ENCODE measurements around the gene TTC16.

Gene TTC16

DNA sequence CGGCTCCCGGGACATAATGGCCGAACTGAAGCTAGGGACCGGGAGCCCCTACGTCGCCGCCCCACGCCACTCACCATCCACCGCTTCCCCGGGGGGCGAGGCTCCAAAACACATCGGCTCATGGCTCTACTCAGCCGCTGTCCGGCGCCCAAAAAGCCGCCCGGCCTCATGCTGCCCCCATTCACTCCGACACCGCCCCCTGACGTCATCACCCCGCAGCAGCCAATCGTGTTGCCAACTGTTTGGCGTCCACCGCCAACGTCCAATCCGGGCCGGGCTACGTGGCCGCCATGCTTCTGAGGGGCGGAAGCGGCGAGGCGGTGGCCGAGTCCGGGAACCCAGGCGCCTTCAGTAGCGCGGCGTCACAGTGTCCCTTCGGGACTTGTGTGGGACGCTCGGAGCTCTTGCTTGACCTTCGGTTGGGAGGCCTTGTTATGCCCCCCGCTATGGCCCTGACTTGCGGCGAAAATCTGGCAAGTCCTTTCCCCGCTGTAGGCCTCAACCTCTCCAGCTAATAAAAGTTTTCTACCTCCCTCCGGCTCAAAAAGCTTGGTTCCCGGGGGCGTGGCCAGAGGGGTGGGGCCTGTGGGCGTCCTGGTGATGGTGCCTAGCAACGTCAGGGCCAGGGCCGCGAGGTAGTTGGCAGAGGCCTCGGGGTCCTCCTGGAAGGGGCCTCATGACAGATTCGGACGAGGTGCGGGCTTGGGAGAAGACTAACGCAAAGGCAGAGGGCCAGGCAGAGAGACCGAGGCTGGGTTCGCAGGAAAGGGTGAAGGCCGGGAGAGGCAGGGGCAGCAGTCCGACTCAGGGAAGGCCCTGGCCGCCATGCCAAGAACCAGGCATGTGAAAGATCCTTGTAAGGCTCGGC is at the start of gene TTC16, which contains the start of gene PTRH1:
Gene TTC16, plus strand, starts transcription at position 610 of the 868 bp plus-strand sequence. Its CDS starts 67 bp downstream, at position 677.
Gene PTRH1, minus strand, starts transcription at position 194 of the 868 bp plus-strand sequence. Its CDS starts 24 bp downstream, at position 170.
- DNase-seq (ENCODE audit: low spot score): peak; percentile 96

GRCh38 chr9:127667127-127667844 is 48.6 kb upstream of the TTC16 start:
- no peak for DNase-seq (ENCODE audit: low spot score)

DNA sequence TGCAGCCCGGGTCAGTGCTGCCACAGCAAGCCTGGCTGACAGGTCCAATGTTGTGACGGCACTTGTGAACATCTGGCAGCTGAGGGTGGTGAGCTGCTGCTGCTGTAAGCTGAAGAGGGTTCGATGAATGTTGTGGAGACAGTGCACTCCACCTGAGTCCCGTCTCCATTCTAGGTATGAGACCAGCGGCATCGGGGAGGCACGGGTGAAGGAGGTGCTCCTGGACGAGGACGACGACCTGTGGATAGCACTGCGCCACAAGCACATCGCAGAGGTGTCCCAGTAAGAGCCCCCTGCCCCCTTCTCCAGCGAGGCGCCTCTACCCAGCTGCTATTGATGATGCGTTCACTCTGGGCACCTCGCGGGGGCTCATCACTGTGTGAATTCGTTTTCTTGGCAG is 48.0 kb upstream of the TTC16 start:
- DNase-seq (ENCODE audit: low spot score): no peak

- DNase-seq (ENCODE audit: low spot score): no peak
These were observed 42.6 kb upstream of the TTC16 start for GRCh38 chr9:127673234-127673633.

DNA sequence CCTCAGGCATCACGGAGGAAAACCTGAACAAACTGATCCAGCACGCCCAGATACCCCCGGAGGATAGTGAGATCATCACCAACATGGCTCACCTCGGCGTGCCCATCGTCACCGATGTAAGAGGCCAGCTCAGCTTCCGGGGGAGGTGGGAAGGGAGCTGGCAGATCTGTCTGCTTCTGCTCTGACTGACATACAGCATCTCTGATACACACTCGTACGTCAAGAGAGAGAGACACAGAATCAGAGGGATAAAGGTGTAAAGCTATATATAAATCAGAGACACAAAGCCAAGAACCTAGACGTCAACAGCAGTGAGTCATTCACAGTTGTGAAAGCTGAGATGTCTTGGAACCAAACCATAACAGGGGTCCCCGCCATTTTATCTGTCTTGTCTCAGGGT is 39.2 kb upstream of the TTC16 start:
- no peak for DNase-seq (ENCODE audit: low spot score)

DNA sequence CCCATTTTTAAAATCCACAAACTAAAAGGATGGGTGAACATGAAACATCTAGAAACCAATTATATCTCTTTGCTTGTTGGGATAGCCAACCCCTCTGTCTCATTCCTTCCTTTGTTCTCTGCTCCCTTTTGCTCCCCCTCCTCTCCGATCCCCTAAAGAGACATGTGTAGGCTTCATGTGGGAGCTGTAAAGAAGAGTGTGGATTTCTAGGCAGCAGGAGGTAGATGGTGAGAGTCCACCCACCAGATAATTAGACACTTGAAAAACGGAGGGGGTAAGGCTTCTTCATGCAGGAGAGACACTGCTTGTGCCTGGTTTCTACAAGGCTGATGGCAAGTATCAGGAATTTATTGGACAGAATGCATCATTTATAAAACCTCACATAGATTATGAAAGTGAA is 36.4 kb upstream of the TTC16 start:
- DNase-seq (ENCODE audit: low spot score): no peak

DNA sequence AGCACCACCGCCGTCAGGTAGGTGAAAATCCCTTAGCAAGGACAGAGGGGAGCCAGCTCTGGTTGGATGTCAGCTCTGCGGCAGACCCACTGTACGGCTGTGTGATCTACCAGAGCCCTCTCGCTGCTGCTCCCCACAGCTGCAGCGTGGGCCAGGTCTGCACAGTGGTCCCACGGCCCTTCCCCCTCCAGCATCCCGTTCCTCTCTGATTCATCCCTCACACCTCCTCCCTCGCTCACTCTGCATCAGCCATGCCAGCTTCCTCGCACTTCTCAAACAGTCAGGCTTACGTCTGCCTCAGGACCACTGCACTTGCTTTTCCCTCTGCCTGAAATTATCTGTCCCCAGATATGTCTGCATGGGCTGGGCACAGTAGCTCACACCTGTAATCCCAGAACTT is 35.7 kb upstream of the TTC16 start:
- DNase-seq (ENCODE audit: low spot score): no peak

- no peak for DNase-seq (ENCODE audit: low spot score)
These were observed 35.0 kb upstream of the TTC16 start for GRCh38 chr9:127680846-127681245.

GRCh38 chr9:127682351-127683136 is 33.3 kb upstream of the TTC16 start:
- no peak for DNase-seq (ENCODE audit: low spot score)

DNA sequence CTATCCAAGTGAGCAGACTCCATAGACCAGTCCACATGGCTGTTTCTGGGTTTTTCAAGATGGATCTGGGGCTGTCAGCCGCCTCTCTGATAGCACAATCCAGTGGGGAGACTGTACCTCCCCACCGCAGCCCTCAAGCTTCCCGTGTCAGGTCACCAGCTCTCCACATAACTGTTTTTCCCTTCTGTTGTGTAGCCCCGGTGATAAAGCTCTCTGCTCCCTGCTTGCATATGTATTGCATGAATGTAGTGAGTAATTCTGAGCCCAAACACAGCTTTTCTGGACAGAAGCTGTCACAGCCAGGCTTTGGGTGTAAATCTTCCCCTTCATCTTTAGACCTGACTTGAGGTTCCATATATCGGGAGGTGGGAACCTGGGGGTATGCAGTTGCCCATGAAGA is 32.2 kb upstream of the TTC16 start:
- no peak for DNase-seq (ENCODE audit: low spot score)

DNA sequence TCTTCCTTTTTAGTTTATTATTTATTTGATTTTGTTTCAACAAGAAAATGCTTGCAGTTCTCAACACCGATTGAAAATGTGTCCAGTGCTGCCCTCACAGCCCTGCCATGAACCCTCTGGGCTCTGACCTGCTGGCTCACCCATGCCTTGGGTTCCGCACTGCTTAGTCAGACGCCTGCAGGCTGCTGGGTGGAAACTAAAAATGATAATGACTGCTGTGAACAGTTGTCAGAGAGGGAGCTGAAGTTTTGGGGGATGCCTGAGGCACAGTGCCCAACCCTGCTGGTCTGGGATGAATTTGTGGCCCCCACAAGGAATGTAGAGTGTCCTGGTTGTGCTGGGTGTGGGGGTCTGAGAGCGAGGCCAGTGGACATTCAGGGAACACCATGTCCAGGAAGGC is 31.3 kb upstream of the TTC16 start:
- no peak for DNase-seq (ENCODE audit: low spot score)

DNA sequence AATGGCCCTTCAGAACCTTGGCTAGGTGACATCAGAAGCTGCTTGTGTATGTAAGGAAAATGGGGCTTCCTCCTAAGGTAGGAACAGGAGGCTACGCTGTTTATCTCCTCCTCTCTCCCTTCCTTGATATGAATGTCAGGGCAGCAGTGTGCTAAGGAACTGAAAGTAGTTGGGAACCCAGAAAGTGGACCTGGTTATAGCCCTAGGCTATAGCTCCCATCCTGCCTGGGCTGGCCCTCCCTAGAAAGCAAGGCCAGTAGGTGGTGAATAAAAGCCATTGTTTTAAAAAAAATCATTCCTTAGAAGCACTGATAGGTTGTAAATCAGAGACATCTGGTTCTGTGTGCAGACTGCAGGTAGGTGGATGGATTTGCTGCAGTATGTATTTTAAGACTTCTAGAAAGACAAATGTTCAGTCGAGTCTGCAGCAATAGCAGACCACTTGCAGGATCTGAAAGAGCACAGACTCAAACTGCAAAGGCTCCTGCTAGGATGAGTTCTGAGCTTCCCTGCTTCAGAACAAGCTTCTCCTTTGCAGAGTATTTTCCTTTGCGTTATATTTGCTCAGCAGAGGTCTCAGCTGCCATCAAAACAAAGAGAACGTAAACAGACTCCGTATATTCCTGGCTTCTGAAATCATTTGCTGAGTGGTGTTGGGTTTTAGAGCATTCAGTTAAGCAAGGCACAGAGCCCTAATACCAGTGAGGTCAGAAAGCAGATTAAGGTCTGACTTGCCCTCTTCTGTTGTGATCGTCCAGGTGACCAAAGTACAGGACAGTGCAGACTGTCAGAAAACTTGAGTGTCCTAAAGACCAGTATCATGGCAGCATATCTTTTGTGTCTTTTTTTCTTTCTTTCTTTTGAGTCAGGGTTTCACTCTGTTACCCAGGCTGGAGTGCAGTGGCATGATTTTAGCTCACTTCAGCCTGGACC is 29.2 kb upstream of the TTC16 start:
- no peak for DNase-seq (ENCODE audit: low spot score)

GRCh38 chr9:127689329-127690000 is 26.4 kb upstream of the TTC16 start:
- no peak for DNase-seq (ENCODE audit: low spot score)

- no peak for DNase-seq (ENCODE audit: low spot score)
These were observed 25.1 kb upstream of the TTC16 start for GRCh38 chr9:127690735-127691134.

DNA sequence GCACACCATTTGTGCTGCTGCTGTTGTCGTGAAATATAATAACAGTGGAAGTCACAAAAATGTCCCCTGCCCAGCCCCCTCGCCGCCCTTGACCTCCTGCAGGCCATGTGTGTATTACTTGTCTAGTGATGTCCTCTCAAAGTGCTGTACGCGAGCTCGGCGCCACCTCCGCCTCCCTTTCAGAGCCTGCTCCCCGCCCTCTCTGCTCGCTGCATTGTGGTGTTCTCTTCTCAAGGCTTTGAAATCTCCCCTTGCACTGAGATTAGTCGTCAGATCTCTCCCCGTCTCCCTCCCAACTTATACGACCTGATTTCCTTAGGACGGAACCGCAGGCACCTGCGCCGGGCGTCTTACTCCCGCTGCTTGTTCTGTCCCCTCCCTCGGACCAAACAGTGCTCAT is 23.8 kb upstream of the TTC16 start:
- DNase-seq (ENCODE audit: low spot score): no peak

DNA sequence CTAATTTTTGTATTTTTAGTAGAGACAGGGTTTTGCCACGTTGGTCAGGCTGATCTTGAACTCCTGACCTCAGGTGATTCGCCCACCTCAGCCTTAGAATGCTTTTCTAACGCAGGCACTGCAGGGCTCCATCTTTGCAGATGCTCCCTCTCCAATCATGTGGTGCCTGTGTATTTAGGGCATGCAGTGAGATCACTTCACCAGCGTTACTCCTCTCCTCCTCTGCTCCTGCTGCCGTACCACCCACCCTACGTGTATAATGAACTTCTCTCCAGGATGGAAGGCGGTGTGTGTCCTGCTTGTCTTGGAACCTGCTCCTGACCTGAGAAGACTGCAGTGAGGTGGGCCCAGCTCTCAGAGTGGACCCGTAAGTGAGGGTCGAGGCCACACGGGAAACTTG is 22.7 kb upstream of the TTC16 start:
- DNase-seq (ENCODE audit: low spot score): no peak

GRCh38 chr9:127693697-127694096 is 22.2 kb upstream of the TTC16 start:
- no peak for DNase-seq (ENCODE audit: low spot score)

DNA sequence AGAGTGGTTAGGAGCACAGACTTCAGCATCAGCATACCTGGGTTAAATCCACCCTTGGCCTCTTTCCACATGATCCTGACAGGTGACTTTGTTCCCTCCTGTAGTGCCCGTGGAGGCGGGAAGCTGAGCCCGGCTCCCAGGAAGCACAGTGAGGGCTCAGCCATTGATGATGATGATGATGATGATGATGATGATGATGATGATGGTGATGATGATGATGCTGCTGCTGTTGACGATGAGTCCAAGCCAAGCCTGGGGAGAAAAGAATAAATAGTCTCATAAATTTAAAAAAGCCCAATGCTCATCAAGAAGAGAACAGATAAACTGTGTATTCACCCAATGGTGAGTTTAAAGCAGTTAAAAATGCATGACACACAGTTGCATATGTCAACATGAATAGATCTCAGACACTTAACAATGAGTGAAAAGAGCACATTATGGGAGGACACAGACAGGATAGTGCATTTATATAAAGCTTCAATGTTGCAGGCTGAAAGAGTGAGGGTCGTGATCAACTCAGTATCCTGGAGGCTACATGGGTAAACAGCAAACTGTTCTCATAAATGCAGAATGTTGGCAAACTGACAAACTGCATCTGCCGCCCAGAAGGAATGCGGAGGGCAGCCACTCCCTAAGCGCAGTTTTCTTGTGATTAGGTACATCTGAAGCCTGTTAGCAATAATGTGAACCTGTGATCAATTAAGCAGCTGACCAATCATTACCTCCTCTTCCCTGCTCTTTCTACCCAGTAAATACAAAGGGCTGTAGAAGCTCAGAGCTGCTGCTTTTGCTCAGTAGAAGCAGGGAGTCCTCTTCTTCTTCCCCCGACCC is 20.8 kb upstream of the TTC16 start:
- no peak for DNase-seq (ENCODE audit: low spot score)

GRCh38 chr9:127697575-127697974 is 18.3 kb upstream of the TTC16 start:
- DNase-seq (ENCODE audit: low spot score): no peak

GRCh38 chr9:127698386-127698785 is 17.5 kb upstream of the TTC16 start:
- DNase-seq (ENCODE audit: low spot score): no peak

Data from NAMALWA (cell line).